SU-DHL-6 (cell line): ENCODE measurements around the gene CAB39.

Source experiments
- H2AFZ ChIP-seq: fragments of 200-600 bp; sonication (generic); 2 replicates; pipeline ENCODE4 v1.6.1; 2014; ENCODE audit warnings: low read depth, mild to moderate bottlenecking, moderate library complexity, mixed read lengths, antibody characterized with exemption, low read length; ENCODE audit not compliant: severe bottlenecking
- H3F3A ChIP-seq: fragments of 200-600 bp; shearing (Covaris generic); 2 replicates; pipeline ENCODE4 v1.6.0; 2016; ENCODE audit warnings: antibody characterized with exemption, mild to moderate bottlenecking; ENCODE audit not compliant: insufficient read depth
- H3K27ac ChIP-seq: fragments of 200-600 bp; sonication (generic); 2 replicates; pipeline ENCODE4 v1.5.1; 2016; ENCODE audit warnings: low read depth, mild to moderate bottlenecking, low read length, moderate library complexity, mixed read lengths
- H3K27me3 ChIP-seq: fragments of 200-600 bp; sonication (generic), shearing (Covaris generic); 2 replicates; pipeline ENCODE4 v1.6.0; 2014; ENCODE audit warnings: mild to moderate bottlenecking, low read length
- H3K36me3 ChIP-seq: fragments of 200-600 bp; sonication (generic); 2 replicates; pipeline ENCODE4 v1.6.1; 2014; ENCODE audit warnings: mild to moderate bottlenecking, low read length, mixed read lengths
- H3K4me2 ChIP-seq: fragments of 300-600, 200-600 bp; shearing (Covaris generic), sonication (generic); 2 replicates; pipeline ENCODE4 v1.6.0; 2014; ENCODE audit warnings: low read length, low read depth, mild to moderate bottlenecking; ENCODE audit not compliant: poor library complexity, severe bottlenecking
- H3K4me3 ChIP-seq: fragments of 200-600 bp; sonication (generic); 2 replicates; pipeline ENCODE4 v1.5.1; 2014; ENCODE audit warnings: antibody characterized with exemption, low read length, mild to moderate bottlenecking, mixed read lengths; ENCODE audit not compliant: insufficient read depth, poor library complexity, severe bottlenecking
- H3K79me2 ChIP-seq: fragments of 200-600 bp; sonication (generic); 2 replicates; pipeline ENCODE4 v1.6.1; 2014; ENCODE audit warnings: mild to moderate bottlenecking, low read length, moderate library complexity; ENCODE audit not compliant: insufficient read depth
- H3K9ac ChIP-seq: fragments of 200-600 bp; sonication (generic); 2 replicates; pipeline ENCODE4 v1.7.0; 2014; ENCODE audit warnings: mild to moderate bottlenecking, low read length
- H3K9me2 ChIP-seq: fragments of 200-600 bp; sonication (generic); replicated peaks from 2 replicates; pipeline ENCODE4 v1.6.1; 2014; ENCODE audit warnings: low read length; ENCODE audit not compliant: insufficient read depth
- H3K9me3 ChIP-seq: fragments of 200-600 bp; sonication (generic); 2 replicates; pipeline ENCODE4 v1.6.1; 2014; ENCODE audit warnings: low read length, mixed read lengths; ENCODE audit not compliant: insufficient read depth
- H4K20me1 ChIP-seq: fragments of 200-600 bp; sonication (generic); 2 replicates; pipeline ENCODE4 v1.6.1; 2014; ENCODE audit warnings: low read depth, mild to moderate bottlenecking, antibody characterized with exemption, low read length, moderate library complexity, mixed read lengths
- CTCF ChIP-seq: fragments of 200-600 bp; sonication (generic); IDR thresholded peaks from one replicate; pipeline ENCODE4 v1.5.1; 2017; ENCODE audit warnings: antibody characterized with exemption, mild to moderate bottlenecking, low read length, moderate library complexity; ENCODE audit not compliant: insufficient read depth, poor library complexity, severe bottlenecking
- EZH2phosphoT487 ChIP-seq: fragments of 200-600 bp; sonication (generic), shearing (Covaris generic); conservative IDR thresholded peaks from 2 replicates; pipeline ENCODE4 v1.6.1; 2018; ENCODE audit warnings: mild to moderate bottlenecking, antibody characterized with exemption, low read length, moderate library complexity, mixed read lengths

CAB39 gene

GRCh38 chr2:230825354-230825753 is 112.7 kb downstream of the CAB39 start:
- Histone ChIP-seq H3K27ac (no peak overlapping the region), H3K36me3 (no peaks in the 10 kb centered on the region), H3K4me3 (no peak overlapping the region), H3K9ac (no peak overlapping the region), H3K9me3 (no peaks in the 10 kb centered on the region), H2AFZ (no peak overlapping the region), H3K27me3 (no peaks in the 10 kb centered on the region), H3K79me2 (no peaks in the 10 kb centered on the region), H3K4me2 (no peak overlapping the region), H3F3A (no peaks in the 10 kb centered on the region), H4K20me1 (no peaks in the 10 kb centered on the region), H3K9me2 (no peaks in the 10 kb centered on the region)
- TF ChIP-seq EZH2phosphoT487 (no peak), CTCF (no peak)

GRCh38 chr2:230827774-230828271 is 115.2 kb downstream of the CAB39 start:
- no peak overlapping the region for H2AFZ ChIP-seq
- TF ChIP-seq EZH2phosphoT487 (no peak), CTCF (no peak)
- H3K9ac ChIP-seq = no peak overlapping the region
- no peaks in the 10 kb centered on the region for H3K79me2 ChIP-seq
- no peak overlapping the region for H3K27ac ChIP-seq
- H4K20me1 ChIP-seq = no peaks in the 10 kb centered on the region
- H3K36me3 ChIP-seq = no peaks in the 10 kb centered on the region
- H3K4me2 ChIP-seq = no peak overlapping the region
- no peaks in the 10 kb centered on the region for H3K9me2 ChIP-seq
- H3F3A ChIP-seq = no peaks in the 10 kb centered on the region
- H3K4me3 ChIP-seq = no peak overlapping the region
- H3K27me3 ChIP-seq = no peaks in the 10 kb centered on the region
- H3K9me3 ChIP-seq = no peaks in the 10 kb centered on the region

- no peaks in the 10 kb centered on the region for H3K79me2 ChIP-seq
- no peaks in the 10 kb centered on the region for H3K9me3 ChIP-seq
- no peaks in the 10 kb centered on the region for H3F3A ChIP-seq
- TF ChIP-seq EZH2phosphoT487 (no peak), CTCF (no peak)
- H2AFZ ChIP-seq = no peak overlapping the region
- no peak overlapping the region for H3K9ac ChIP-seq
- no peaks in the 10 kb centered on the region for H3K27me3 ChIP-seq
- H3K27ac ChIP-seq = no peak overlapping the region
- no peaks in the 10 kb centered on the region for H4K20me1 ChIP-seq
- no peaks in the 10 kb centered on the region for H3K9me2 ChIP-seq
- no peak overlapping the region for H3K4me2 ChIP-seq
- H3K36me3 ChIP-seq = no peaks in the 10 kb centered on the region
- H3K4me3 ChIP-seq = no peak overlapping the region
These were observed 115.8 kb downstream of the CAB39 start for GRCh38 chr2:230828272-230828961.
